HepG2 (cell line): ENCODE results near the gene ID3. TPM values are rescaled to one million over a fixed set of nuclear protein-coding genes. Genes with fewer than 3 reads are reported as not detected.

ENCODE experiments used
- CC2D1A ChIP-seq: sonication (generic); formaldehyde crosslinking; IDR thresholded peaks from 2 replicates; pipeline ENCODE4 v1.8.1; 2023; ENCODE audit warnings: mild to moderate bottlenecking, missing genetic modification reagents
- CREB3 ChIP-seq: sonication (generic); formaldehyde crosslinking; IDR thresholded peaks from 2 replicates; pipeline ENCODE4 v1.5.0; 2020; ENCODE audit warnings: missing genetic modification reagents
- GTF3A ChIP-seq: sonication (generic); formaldehyde crosslinking; conservative IDR thresholded peaks from 2 replicates; pipeline ENCODE4 v1.4.0; 2020; ENCODE audit warnings: mild to moderate bottlenecking, missing genetic modification reagents
- HOXA3 ChIP-seq: sonication (generic); formaldehyde crosslinking; IDR thresholded peaks from 2 replicates; pipeline ENCODE4 v1.5.0; 2020; ENCODE audit warnings: missing genetic modification reagents
- MEF2D ChIP-seq: sonication (generic); formaldehyde crosslinking; IDR thresholded peaks from 2 replicates; pipeline ENCODE4 v1.5.1; 2020; ENCODE audit warnings: mild to moderate bottlenecking, missing genetic modification reagents
- MTA1 ChIP-seq: sonication (generic); formaldehyde crosslinking; IDR thresholded peaks from 2 replicates; pipeline ENCODE4 v1.4.0; 2020; ENCODE audit warnings: missing genetic modification reagents, mild to moderate bottlenecking, borderline replicate concordance
- NBN ChIP-seq: fragments of 450-650 bp; conservative IDR thresholded peaks from 2 replicates; pipeline ENCODE4 v1.6.1; 2017
- NFAT5 ChIP-seq: sonication (generic); formaldehyde crosslinking; IDR thresholded peaks from 2 replicates; pipeline ENCODE4 v1.4.0; 2020; ENCODE audit warnings: missing genetic modification reagents
- RFXAP ChIP-seq: sonication (generic); formaldehyde crosslinking; IDR thresholded peaks from 2 replicates; pipeline ENCODE4 v1.4.0; 2020; ENCODE audit warnings: missing genetic modification reagents, borderline replicate concordance
- ZMAT5 ChIP-seq: sonication (generic); formaldehyde crosslinking; IDR thresholded peaks from 2 replicates; pipeline ENCODE4 v1.5.0; 2020; ENCODE audit warnings: mild to moderate bottlenecking, low read depth, missing genetic modification reagents, borderline replicate concordance
- ZNF160 ChIP-seq: sonication (generic); formaldehyde crosslinking; IDR thresholded peaks from 2 replicates; pipeline ENCODE4 v1.8.0; 2022; ENCODE audit warnings: mild to moderate bottlenecking, inconsistent platforms, missing genetic modification reagents
- ZNF34 ChIP-seq: sonication (generic); formaldehyde crosslinking; IDR thresholded peaks from 2 replicates; pipeline ENCODE4 v1.4.0; 2020; ENCODE audit warnings: mild to moderate bottlenecking, missing genetic modification reagents, borderline replicate concordance
- ZNF558 ChIP-seq: sonication (generic); formaldehyde crosslinking; IDR thresholded peaks from 2 replicates; pipeline ENCODE4 v1.9.0; 2022; ENCODE audit warnings: mild to moderate bottlenecking, missing genetic modification reagents, borderline replicate concordance
- polyA plus RNA-seq, 8 experiments: library from polyadenylated mRNA; depleted of rRNA in 3 of 8; stranded (reverse) in 7 of 8; unstranded in 1 of 8; fragments of >200 nt; fragmentation: Illumina TruSeq in 4 of 8; extraction: Trizol in 4 of 8; gene quantifications; 2 replicates each; pipeline versions ENCODE4 v1.2.1 to v1.2.3, GENCODE V29; 2011 to 2016; ENCODE audit warnings: low read depth in 4 of 8, missing spikeins in 1 of 8, mixed read lengths in 1 of 8; ENCODE audit not compliant: insufficient read depth in 1 of 8
- total RNA-seq, 5 experiments: library from RNA; depleted of rRNA; stranded (reverse); fragments of >200 nt; fragmentation: Illumina TruSeq; extraction: Trizol; gene quantifications; 2 replicates each; pipeline ENCODE4 v1.2.3, GENCODE V29; 2016; ENCODE audit warnings: low read depth in 1 of 5

The ID3 gene
- total and polyA plus RNA-seq, 2 of the 13 experiments (the other 11 are each of a cell fraction or from before 2014, with no cell fraction given): 64.8 to 115 TPM

- TF ChIP-seq NFAT5 (CRISPR knock-in tag): no peak
- TF ChIP-seq MEF2D (CRISPR knock-in tag): no peak
- TF ChIP-seq HOXA3: no peak
- TF ChIP-seq MTA1 (CRISPR knock-in tag): no peak
- TF ChIP-seq ZNF558 (CRISPR knock-in tag): no peak
- no peak for TF ChIP-seq GTF3A (CRISPR knock-in tag)
- no peak for TF ChIP-seq CC2D1A
- no peak for TF ChIP-seq ZNF34 (CRISPR knock-in tag)
- no peak for TF ChIP-seq NBN
- no peak for TF ChIP-seq RFXAP
- no peak for TF ChIP-seq ZMAT5 (CRISPR knock-in tag)
- no peak for TF ChIP-seq CREB3 (CRISPR knock-in tag)
- TF ChIP-seq ZNF160: no peak
Measured at GRCh38 chr1:23600283-23600682, 41.0 kb upstream of the ID3 start (continued).
